ENCODE results near the gene CPVL. TPM values are rescaled to one million over a fixed set of nuclear protein-coding genes. Genes with fewer than 3 reads are reported as not detected.
A peak's percentile ranks its signal among the peaks of the same experiment; 100 is the strongest.

CPVL gene
- total RNA-seq, 1 experiment from 2014 or later = not detected

DNA sequence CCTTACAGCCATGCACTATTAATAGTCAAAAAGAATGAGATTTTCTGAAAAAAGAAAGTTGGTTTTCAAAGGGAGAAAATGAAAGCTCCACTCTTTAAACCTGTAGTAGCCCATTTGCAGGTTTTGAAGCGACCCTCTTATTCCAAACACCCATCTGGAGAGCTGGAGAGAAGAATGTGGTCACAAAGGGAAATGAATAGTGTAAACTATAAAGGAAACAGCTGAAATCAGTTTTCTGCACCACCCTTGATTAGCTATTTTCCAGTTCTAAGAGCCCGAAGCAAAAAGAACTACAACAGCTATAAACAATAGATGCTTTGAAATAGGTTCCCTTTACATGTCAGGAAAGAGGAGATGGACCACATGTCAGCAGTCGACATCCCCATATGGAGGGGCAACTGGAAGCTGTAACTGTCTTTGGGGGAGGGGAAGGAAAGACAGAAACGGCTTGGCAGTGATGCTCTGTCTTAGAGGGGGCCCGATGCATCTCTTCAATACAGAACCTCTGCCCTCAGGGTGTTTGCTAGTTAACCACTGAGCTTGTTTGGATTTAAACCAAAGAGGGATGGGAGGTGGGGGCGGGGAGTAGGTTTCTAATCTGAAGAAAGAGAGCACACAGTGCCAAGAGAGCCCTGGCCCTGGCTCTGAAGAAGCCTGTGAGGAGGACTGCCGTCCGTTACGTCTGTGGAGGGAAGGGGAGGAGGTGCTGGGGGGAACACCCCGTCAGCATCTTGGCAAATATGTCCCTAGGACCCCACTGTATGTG lies 55.3 kb downstream of the CPVL start:
- Histone ChIP-seq H3K4me2 (ENCODE audit: low read depth, low read length, poor library complexity, severe bottlenecking) (peak overlapping the region; percentile 65), H3K9ac (ENCODE audit: low read length) (peak overlapping the region; percentile 48; the same call in 1 of the 2 replicates)
- DNase-seq = no peak

DNA sequence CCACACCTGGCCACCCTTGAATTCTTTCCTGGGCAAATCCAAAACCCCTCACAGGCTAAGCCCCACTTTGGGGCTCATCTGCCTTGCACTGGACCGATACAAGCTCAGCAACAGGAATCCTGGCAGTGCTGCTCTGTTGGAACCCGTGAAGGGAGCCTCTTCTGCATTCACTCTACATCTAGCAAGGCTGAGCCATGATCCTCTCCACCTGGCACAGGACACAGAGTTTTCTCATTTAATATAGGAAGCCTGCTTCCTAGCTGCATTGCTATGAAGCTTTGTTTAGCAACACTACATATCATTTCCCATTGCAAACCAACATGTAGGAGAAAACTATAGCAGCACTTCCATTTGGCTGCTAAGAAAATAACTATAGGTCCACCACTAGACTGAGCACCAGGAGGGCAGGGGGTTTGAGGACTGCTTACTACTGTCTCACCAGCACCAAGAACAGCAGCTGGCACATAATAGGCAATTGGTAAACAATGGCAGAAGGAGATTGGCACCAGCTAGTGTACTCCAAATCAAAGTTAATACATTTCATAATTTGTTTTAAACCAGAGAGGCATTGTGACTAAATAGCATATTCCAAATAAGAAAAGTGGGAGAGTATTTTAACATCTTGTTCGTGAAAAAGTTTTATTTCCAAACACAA lies 56.1 kb downstream of the CPVL start:
- H4K20me1 ChIP-seq (ENCODE audit: insufficient read depth, low read depth, low read length) = no peaks in the 10 kb centered on the region
- H3K9me2 ChIP-seq (replicated peaks; ENCODE audit: insufficient read depth, low read length) = no peaks in the 10 kb centered on the region
- no peak overlapping the region for H2AFZ ChIP-seq (ENCODE audit: low read length)
- H3K36me3 ChIP-seq (ENCODE audit: insufficient read depth, low read length) = no peaks in the 10 kb centered on the region
- H3K9ac ChIP-seq (ENCODE audit: low read length) = no peak overlapping the region
- no peaks in the 10 kb centered on the region for H3K27me3 ChIP-seq (ENCODE audit: low read length)
- peaks cover 16% of the 10 kb centered on the region for H3K4me1 ChIP-seq (ENCODE audit: low read length)
- no peaks in the 10 kb centered on the region for H3K9me3 ChIP-seq (ENCODE audit: low read length)
- no peak overlapping the region for H3K27ac ChIP-seq (ENCODE audit: low read length)
- DNase-seq = no peak
- no peaks in the 10 kb centered on the region for H3K79me2 ChIP-seq (ENCODE audit: low read length)
- no peak overlapping the region for H3K4me2 ChIP-seq (ENCODE audit: low read depth, low read length, poor library complexity, severe bottlenecking)
- H3K4me3 ChIP-seq (ENCODE audit: low read length) = no peak overlapping the region

More for the DNA sequence above, 55.3 kb downstream of the CPVL start:
- H3K36me3 ChIP-seq (ENCODE audit: insufficient read depth, low read length) = no peaks in the 10 kb centered on the region
- H3K27ac ChIP-seq (ENCODE audit: low read length) = no peak overlapping the region
- no peaks in the 10 kb centered on the region for H3K79me2 ChIP-seq (ENCODE audit: low read length)
- no peaks in the 10 kb centered on the region for H3K27me3 ChIP-seq (ENCODE audit: low read length)
- H4K20me1 ChIP-seq (ENCODE audit: insufficient read depth, low read depth, low read length) = no peaks in the 10 kb centered on the region
- peak overlapping the region; percentile 56 for H3K4me3 ChIP-seq (ENCODE audit: low read length)
- peaks cover 16% of the 10 kb centered on the region for H3K4me1 ChIP-seq (ENCODE audit: low read length)
- no peaks in the 10 kb centered on the region for H3K9me2 ChIP-seq (replicated peaks; ENCODE audit: insufficient read depth, low read length)
- H3K9me3 ChIP-seq (ENCODE audit: low read length) = no peaks in the 10 kb centered on the region
- H2AFZ ChIP-seq (ENCODE audit: low read length) = peak overlapping the region; percentile 86; the same call in 1 of the 2 replicates

DNA sequence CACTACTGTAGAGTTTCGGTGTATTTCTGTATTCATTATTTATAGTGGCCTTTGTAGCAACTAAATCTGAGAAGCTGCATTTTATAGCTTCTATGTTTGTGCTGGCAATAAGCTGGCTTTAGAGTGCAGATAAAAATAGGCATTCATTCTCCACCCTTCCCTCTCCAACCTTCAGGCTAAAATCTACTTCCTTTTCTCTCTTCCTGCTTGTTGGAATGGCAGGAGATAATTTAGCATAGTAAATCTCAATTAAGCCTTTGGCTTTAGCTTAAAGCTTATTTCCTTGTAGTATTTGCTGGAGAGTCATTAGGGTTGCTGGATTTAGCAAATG lies 58.5 kb downstream of the CPVL start:
- Histone ChIP-seq H3K9me3 (ENCODE audit: low read length) (no peaks in the 10 kb centered on the region), H3K27ac (ENCODE audit: low read length) (no peak overlapping the region)

DNA sequence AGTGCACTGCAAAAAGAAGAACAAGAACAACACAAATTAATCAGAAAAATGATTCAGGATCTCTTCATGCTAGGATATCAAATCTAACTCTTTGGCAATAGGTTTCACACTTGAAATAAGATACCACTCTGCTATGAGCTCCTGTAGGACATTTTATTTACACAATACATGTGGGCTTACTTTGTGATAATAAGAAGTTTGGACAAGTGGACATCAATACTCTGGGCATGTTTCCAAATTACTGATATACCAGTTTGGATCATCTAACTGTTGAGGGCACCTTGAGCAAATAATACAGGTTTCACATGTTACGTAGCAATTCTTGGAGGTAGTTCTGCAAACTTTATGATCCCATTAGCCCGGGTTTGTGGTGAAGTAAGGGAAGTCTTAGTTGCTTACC lies 59.8 kb downstream of the CPVL start:
- no peaks in the 10 kb centered on the region for H3K79me2 ChIP-seq (ENCODE audit: low read length)
- no peaks in the 10 kb centered on the region for H3K27me3 ChIP-seq (ENCODE audit: low read length)
- H3K4me1 ChIP-seq (ENCODE audit: low read length) = peaks cover 10% of the 10 kb centered on the region
- no peak overlapping the region for H3K27ac ChIP-seq (ENCODE audit: low read length)
- H3K9me3 ChIP-seq (ENCODE audit: low read length) = no peaks in the 10 kb centered on the region
- H4K20me1 ChIP-seq (ENCODE audit: insufficient read depth, low read depth, low read length) = no peaks in the 10 kb centered on the region
- H3K9me2 ChIP-seq (replicated peaks; ENCODE audit: insufficient read depth, low read length) = no peaks in the 10 kb centered on the region
- H3K4me2 ChIP-seq (ENCODE audit: low read depth, low read length, poor library complexity, severe bottlenecking) = no peak overlapping the region
- H2AFZ ChIP-seq (ENCODE audit: low read length) = no peak overlapping the region
- no peaks in the 10 kb centered on the region for H3K36me3 ChIP-seq (ENCODE audit: insufficient read depth, low read length)
- no peak overlapping the region for H3K9ac ChIP-seq (ENCODE audit: low read length)
- DNase-seq = no peak
- no peak overlapping the region for H3K4me3 ChIP-seq (ENCODE audit: low read length)

More for the DNA sequence above, 58.5 kb downstream of the CPVL start:
- H3K9ac ChIP-seq (ENCODE audit: low read length) = no peak overlapping the region
- no peaks in the 10 kb centered on the region for H3K36me3 ChIP-seq (ENCODE audit: insufficient read depth, low read length)
- no peaks in the 10 kb centered on the region for H3K79me2 ChIP-seq (ENCODE audit: low read length)
- peaks cover 14% of the 10 kb centered on the region for H3K4me1 ChIP-seq (ENCODE audit: low read length)
- H3K27me3 ChIP-seq (ENCODE audit: low read length) = no peaks in the 10 kb centered on the region
- H4K20me1 ChIP-seq (ENCODE audit: insufficient read depth, low read depth, low read length) = no peaks in the 10 kb centered on the region
- no peak overlapping the region for H2AFZ ChIP-seq (ENCODE audit: low read length)
- H3K4me2 ChIP-seq (ENCODE audit: low read depth, low read length, poor library complexity, severe bottlenecking) = no peak overlapping the region
- H3K9me2 ChIP-seq (replicated peaks; ENCODE audit: insufficient read depth, low read length) = no peaks in the 10 kb centered on the region
- DNase-seq = no peak
- no peak overlapping the region for H3K4me3 ChIP-seq (ENCODE audit: low read length)

DNA sequence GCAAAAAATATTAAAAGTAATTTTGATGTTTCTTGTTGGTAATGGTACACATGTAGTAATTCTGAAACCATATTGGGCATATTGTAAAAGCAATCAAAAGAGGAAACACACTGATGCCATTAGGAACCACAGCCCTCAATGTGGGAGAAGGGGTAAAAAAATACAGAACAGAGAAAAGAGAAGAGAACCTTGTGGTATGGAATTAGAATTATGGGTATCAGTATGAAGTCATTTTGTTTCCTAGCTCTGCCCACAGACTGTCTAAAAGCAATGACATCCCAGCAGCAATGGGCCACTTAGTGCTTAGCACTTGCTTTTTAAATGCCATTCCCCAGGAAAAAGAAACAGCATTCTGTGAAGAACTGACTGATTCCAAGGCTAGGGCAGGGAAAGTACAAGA lies 61.5 kb downstream of the CPVL start:
- no peaks in the 10 kb centered on the region for H3K36me3 ChIP-seq (ENCODE audit: insufficient read depth, low read length)
- H3K27ac ChIP-seq (ENCODE audit: low read length) = no peak overlapping the region
- no peak for DNase-seq
- no peaks in the 10 kb centered on the region for H4K20me1 ChIP-seq (ENCODE audit: insufficient read depth, low read depth, low read length)
- H3K9me2 ChIP-seq (replicated peaks; ENCODE audit: insufficient read depth, low read length) = no peaks in the 10 kb centered on the region
- H3K4me1 ChIP-seq (ENCODE audit: low read length) = peaks cover 3% of the 10 kb centered on the region
- no peaks in the 10 kb centered on the region for H3K79me2 ChIP-seq (ENCODE audit: low read length)
- H2AFZ ChIP-seq (ENCODE audit: low read length) = no peak overlapping the region
- no peak overlapping the region for H3K4me3 ChIP-seq (ENCODE audit: low read length)
- H3K4me2 ChIP-seq (ENCODE audit: low read depth, low read length, poor library complexity, severe bottlenecking) = no peak overlapping the region
- no peaks in the 10 kb centered on the region for H3K27me3 ChIP-seq (ENCODE audit: low read length)
- H3K9ac ChIP-seq (ENCODE audit: low read length) = no peak overlapping the region
- no peaks in the 10 kb centered on the region for H3K9me3 ChIP-seq (ENCODE audit: low read length)

DNA sequence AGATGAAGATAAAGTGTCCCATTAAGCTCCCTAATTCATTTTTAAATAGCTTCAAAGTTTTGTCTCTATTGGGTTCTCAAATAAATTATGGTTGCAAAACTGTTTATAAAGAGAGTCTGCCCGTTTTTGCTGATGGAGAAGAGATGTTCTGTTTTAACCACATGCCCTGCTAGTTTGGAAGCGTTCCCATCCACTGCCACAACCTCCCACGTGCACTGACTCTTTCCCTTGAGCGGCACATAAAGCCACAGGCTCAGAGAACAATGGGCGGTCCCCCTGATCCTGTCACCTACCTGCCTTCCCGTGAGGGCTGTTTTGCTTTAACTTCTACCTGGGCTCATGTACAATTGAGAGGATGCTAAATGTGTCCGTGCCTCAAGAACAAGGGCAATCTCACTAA lies 65.5 kb downstream of the CPVL start:
- no peak for DNase-seq
- Histone ChIP-seq H3K9me2 (replicated peaks; ENCODE audit: insufficient read depth, low read length) (no peaks in the 10 kb centered on the region), H3K36me3 (ENCODE audit: insufficient read depth, low read length) (no peaks in the 10 kb centered on the region), H3K79me2 (ENCODE audit: low read length) (no peaks in the 10 kb centered on the region), H3K4me1 (ENCODE audit: low read length) (no peaks in the 10 kb centered on the region), H2AFZ (ENCODE audit: low read length) (no peak overlapping the region), H3K4me3 (ENCODE audit: low read length) (no peak overlapping the region), H3K27ac (ENCODE audit: low read length) (no peak overlapping the region), H3K4me2 (ENCODE audit: low read depth, low read length, poor library complexity, severe bottlenecking) (no peak overlapping the region), H3K9me3 (ENCODE audit: low read length) (no peaks in the 10 kb centered on the region), H3K9ac (ENCODE audit: low read length) (no peak overlapping the region), H4K20me1 (ENCODE audit: insufficient read depth, low read depth, low read length) (no peaks in the 10 kb centered on the region), H3K27me3 (ENCODE audit: low read length) (no peaks in the 10 kb centered on the region)

DNA sequence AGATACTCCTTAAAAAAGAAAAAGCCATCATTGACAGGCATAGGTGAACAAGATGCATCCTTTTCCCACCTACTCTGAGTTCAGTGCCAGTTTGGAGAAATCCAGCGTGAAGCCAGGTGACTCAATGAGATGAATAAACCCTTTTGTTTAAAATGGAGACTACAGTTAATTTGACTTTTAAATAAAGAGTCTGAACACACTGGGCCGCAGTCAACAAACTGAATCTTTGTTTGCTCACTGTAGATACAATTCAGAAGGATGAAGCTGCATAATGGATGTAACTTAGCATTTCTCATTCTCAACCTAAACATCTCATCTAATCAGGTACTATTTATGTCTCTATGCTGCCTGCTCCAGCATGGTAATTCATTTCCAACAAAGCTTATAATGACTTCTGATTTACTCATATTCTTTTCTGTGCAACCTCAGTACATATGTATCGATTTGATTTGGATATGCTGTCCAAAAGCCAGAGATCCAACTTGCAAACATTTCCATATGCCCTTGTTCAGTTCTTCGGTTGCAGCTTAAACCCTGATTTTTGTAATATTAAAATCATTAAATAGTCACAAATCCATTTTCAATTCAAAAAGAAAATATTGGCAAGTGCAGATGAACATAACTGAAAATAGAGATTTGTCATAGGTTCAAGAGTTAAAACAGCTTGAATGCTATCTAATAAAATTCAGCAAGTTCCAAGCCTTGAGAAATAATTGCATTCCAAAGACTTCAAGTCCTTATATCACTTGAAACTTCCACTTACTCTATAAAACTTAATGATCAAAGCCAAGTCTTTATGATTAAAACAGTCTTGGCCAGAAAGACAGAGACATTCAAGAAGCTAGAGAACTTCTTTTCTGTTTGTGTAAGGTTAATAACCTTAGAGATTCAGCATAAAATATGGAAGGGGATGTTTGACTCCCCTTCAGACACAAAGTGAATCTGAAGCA lies 67.8 kb downstream of the CPVL start:
- Histone ChIP-seq H3K36me3 (ENCODE audit: insufficient read depth, low read length) (no peaks in the 10 kb centered on the region), H3K9me2 (replicated peaks; ENCODE audit: insufficient read depth, low read length) (no peaks in the 10 kb centered on the region), H2AFZ (ENCODE audit: low read length) (no peak overlapping the region), H3K27ac (ENCODE audit: low read length) (no peak overlapping the region), H3K79me2 (ENCODE audit: low read length) (no peaks in the 10 kb centered on the region), H3K9ac (ENCODE audit: low read length) (no peak overlapping the region), H3K4me1 (ENCODE audit: low read length) (no peaks in the 10 kb centered on the region), H3K4me3 (ENCODE audit: low read length) (no peak overlapping the region), H4K20me1 (ENCODE audit: insufficient read depth, low read depth, low read length) (no peaks in the 10 kb centered on the region), H3K9me3 (ENCODE audit: low read length) (no peaks in the 10 kb centered on the region), H3K4me2 (ENCODE audit: low read depth, low read length, poor library complexity, severe bottlenecking) (no peak overlapping the region), H3K27me3 (ENCODE audit: low read length) (no peaks in the 10 kb centered on the region)
- peak; percentile 41 for DNase-seq

DNA sequence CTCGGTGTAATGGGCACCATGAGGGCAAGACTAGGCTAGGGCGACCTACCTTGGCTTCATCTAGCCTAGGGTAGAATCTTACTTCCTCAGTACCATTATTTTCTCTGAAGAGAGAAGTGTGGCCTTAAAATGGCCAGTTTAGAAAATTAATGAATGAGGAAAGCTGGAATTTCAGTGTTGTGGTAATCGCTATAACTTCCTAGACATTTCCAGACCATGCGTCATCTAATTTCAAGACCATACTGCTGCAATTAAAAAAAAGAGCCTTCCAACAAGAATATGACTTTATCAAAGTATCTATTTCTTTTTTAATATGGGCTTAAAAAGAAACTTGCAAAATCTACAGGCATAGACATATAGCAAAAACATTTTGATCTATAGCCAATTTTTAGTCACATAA lies 68.5 kb downstream of the CPVL start:
- DNase-seq = no peak
- Histone ChIP-seq H3K36me3 (ENCODE audit: insufficient read depth, low read length) (no peaks in the 10 kb centered on the region), H4K20me1 (ENCODE audit: insufficient read depth, low read depth, low read length) (no peaks in the 10 kb centered on the region), H3K4me1 (ENCODE audit: low read length) (no peaks in the 10 kb centered on the region), H3K9ac (ENCODE audit: low read length) (no peak overlapping the region), H3K27ac (ENCODE audit: low read length) (no peak overlapping the region), H3K79me2 (ENCODE audit: low read length) (no peaks in the 10 kb centered on the region), H3K9me3 (ENCODE audit: low read length) (no peaks in the 10 kb centered on the region), H3K4me3 (ENCODE audit: low read length) (no peak overlapping the region), H3K4me2 (ENCODE audit: low read depth, low read length, poor library complexity, severe bottlenecking) (no peak overlapping the region), H3K27me3 (ENCODE audit: low read length) (no peaks in the 10 kb centered on the region), H2AFZ (ENCODE audit: low read length) (no peak overlapping the region), H3K9me2 (replicated peaks; ENCODE audit: insufficient read depth, low read length) (no peaks in the 10 kb centered on the region)

Measured in Karpas-422 (cell line).